ENCODE results near the gene ARHGAP11B.
"Not testable (repeated sequence)": the region's sequence is repeated elsewhere in the genome, so short reads cannot be mapped to it uniquely, and the experiment has no call there.

GRCh38 chr15:30661154-30661553 is 35.2 kb downstream of the ARHGAP11B start:
- TF ChIP-seq CTCF (IDR thresholded peaks at IDR 0.05; ENCODE audit: low read length): peak; percentile 37; the same call in 1 of the 2 replicates
- not testable (repeated sequence) for TF ChIP-seq EZH2 (optimal IDR thresholded peaks at IDR 0.05; ENCODE audit: low read depth, low read length); EZH2phosphoT487 (IDR thresholded peaks at IDR 0.05; ENCODE audit: low read length)
